HEK293 (cell line): ENCODE results near the gene SOX12.
A peak's percentile ranks its signal among the peaks of the same experiment; 100 is the strongest.

Source experiments
- CTCF ChIA-PET: fragments of 350-600 bp; formaldehyde crosslinking; extraction: SDS; loops from one replicate; lab custom pipeline; 2021; ENCODE audit warnings: antibody characterized with exemption; lab: Yijun Ruan, JAX
- POLR2A ChIA-PET: fragments of 300-600 bp; formaldehyde crosslinking; extraction: SDS; loops from one replicate; lab custom pipeline; 2020; ENCODE audit warnings: antibody characterized with exemption, inconsistent platforms; lab: Yijun Ruan, JAX
- H3K27ac ChIP-seq: fragments of 200-500 bp; sonication (Bioruptor generic); 2 replicates; pipeline ENCODE4 v1.5.1; 2014; ENCODE audit warnings: low read depth, low read length, control low read depth, inconsistent platforms; ENCODE audit errors: extremely low read depth
- H3K36me3 ChIP-seq, 2 experiments: fragments of 200-500 bp in 1 of 2; sonication (Bioruptor generic) in 1 of 2; 1 replicate in 1 of 2; 2 replicates in 1 of 2; pipeline ENCODE4 v1.5.1; 2014 to 2017; ENCODE audit warnings: inconsistent platforms in 2 of 2, low read length in 2 of 2; ENCODE audit not compliant: control insufficient read depth in 2 of 2, insufficient read depth in 1 of 2
- H3K4me1 ChIP-seq: fragments of 200-500 bp; sonication (Bioruptor generic); 2 replicates; pipeline ENCODE4 v1.5.1; 2014; ENCODE audit warnings: mild to moderate bottlenecking, low read length, inconsistent platforms; ENCODE audit not compliant: control insufficient read depth, insufficient read depth
- H3K4me3 ChIP-seq: 2 replicates; pipeline ENCODE4 v1.5.1; 2011; ENCODE audit warnings: low read depth, mild to moderate bottlenecking, control low read depth, low read length, moderate library complexity
- H3K9me3 ChIP-seq: fragments of 200-500 bp; sonication (Bioruptor generic); 2 replicates; pipeline ENCODE4 v1.5.1; 2014; ENCODE audit warnings: low read depth, low read length, inconsistent platforms; ENCODE audit not compliant: control insufficient read depth, insufficient read depth
- BCL11B ChIP-seq: fragments of 450-650 bp; formaldehyde crosslinking; IDR thresholded peaks from 2 replicates; pipeline ENCODE4 v1.5.1; 2016; ENCODE audit warnings: low read depth, missing biosample characterization, missing genetic modification characterization
- GFI1B ChIP-seq: fragments of 450-650 bp; formaldehyde crosslinking; IDR thresholded peaks from 2 replicates; pipeline ENCODE4 v1.5.1; 2016; ENCODE audit warnings: missing biosample characterization, missing genetic modification characterization
- GLI2 ChIP-seq: fragments of 450-650 bp; formaldehyde crosslinking; IDR thresholded peaks from 2 replicates; pipeline ENCODE4; 2017; ENCODE audit warnings: missing biosample characterization, missing genetic modification characterization, low read depth, borderline replicate concordance
- KLF17 ChIP-seq: fragments of 450-650 bp; formaldehyde crosslinking; IDR thresholded peaks from 2 replicates; pipeline ENCODE4 v1.5.1; 2016; ENCODE audit warnings: missing biosample characterization, missing genetic modification characterization
- PRDM6 ChIP-seq: fragments of 450-650 bp; formaldehyde crosslinking; IDR thresholded peaks from 2 replicates; pipeline ENCODE4 v1.5.1; 2017; ENCODE audit warnings: missing biosample characterization, missing genetic modification characterization
- SCRT2 ChIP-seq: fragments of 450-650 bp; formaldehyde crosslinking; IDR thresholded peaks from 2 replicates; pipeline ENCODE4 v1.5.1; 2016; ENCODE audit warnings: missing biosample characterization, missing genetic modification characterization
- ZBTB10 ChIP-seq: fragments of 450-650 bp; formaldehyde crosslinking; IDR thresholded peaks from 2 replicates; pipeline ENCODE4 v1.5.1; 2016; ENCODE audit warnings: missing biosample characterization, missing genetic modification characterization
- ZBTB7A ChIP-seq: fragments of 450-650 bp; formaldehyde crosslinking; IDR thresholded peaks from 2 replicates; pipeline ENCODE4 v1.5.1; 2016; ENCODE audit warnings: low read depth, missing biosample characterization, missing genetic modification characterization
- ZNF133 ChIP-seq: fragments of 450-650 bp; formaldehyde crosslinking; IDR thresholded peaks from 2 replicates; pipeline ENCODE4 v1.5.1; 2016; ENCODE audit warnings: missing biosample characterization, missing genetic modification characterization
- ZNF140 ChIP-seq: fragments of 450-650 bp; formaldehyde crosslinking; IDR thresholded peaks from 2 replicates; pipeline ENCODE4 v1.5.1; 2016; ENCODE audit warnings: missing biosample characterization, missing genetic modification characterization
- ZNF146 ChIP-seq: fragments of 450-650 bp; formaldehyde crosslinking; IDR thresholded peaks from 2 replicates; pipeline ENCODE4 v1.5.1; 2016; ENCODE audit warnings: missing biosample characterization, missing genetic modification characterization
- ZNF214 ChIP-seq: fragments of 450-650 bp; formaldehyde crosslinking; IDR thresholded peaks from 2 replicates; pipeline ENCODE4 v1.5.1; 2017; ENCODE audit warnings: missing biosample characterization, mild to moderate bottlenecking, missing genetic modification characterization, borderline replicate concordance
- ZNF266 ChIP-seq: fragments of 450-650 bp; formaldehyde crosslinking; IDR thresholded peaks from 2 replicates; pipeline ENCODE4 v1.5.1; 2016; ENCODE audit warnings: missing biosample characterization, missing genetic modification characterization, low read depth
- ZNF280C ChIP-seq: fragments of 450-650 bp; formaldehyde crosslinking; IDR thresholded peaks from 2 replicates; pipeline ENCODE4 v1.5.1; 2016; ENCODE audit warnings: missing biosample characterization, missing genetic modification characterization
- ZNF302 ChIP-seq: fragments of 450-650 bp; formaldehyde crosslinking; IDR thresholded peaks from 2 replicates; pipeline ENCODE4 v1.5.1; 2016; ENCODE audit warnings: missing biosample characterization, missing genetic modification characterization, low read depth
- ZNF335 ChIP-seq: fragments of 450-650 bp; formaldehyde crosslinking; conservative IDR thresholded peaks from 2 replicates; pipeline ENCODE4 v1.5.1; 2016; ENCODE audit warnings: missing biosample characterization, missing genetic modification characterization
- ZNF366 ChIP-seq: fragments of 450-650 bp; formaldehyde crosslinking; conservative IDR thresholded peaks from 2 replicates; pipeline ENCODE4 v1.5.1; 2016; ENCODE audit warnings: missing biosample characterization, missing genetic modification characterization
- ZNF549 ChIP-seq: fragments of 450-650 bp; IDR thresholded peaks from 2 replicates; pipeline ENCODE4 v1.5.1; 2018; ENCODE audit warnings: missing biosample characterization, missing genetic modification characterization, mild to moderate bottlenecking, inconsistent platforms, moderate library complexity
- ZNF560 ChIP-seq: fragments of 450-650 bp; formaldehyde crosslinking; IDR thresholded peaks from 2 replicates; pipeline ENCODE4 v1.5.1; 2017; ENCODE audit warnings: missing biosample characterization, missing genetic modification characterization, borderline replicate concordance
- ZNF626 ChIP-seq: fragments of 450-650 bp; sonication (Bioruptor Pico); formaldehyde crosslinking; IDR thresholded peaks from 2 replicates; pipeline ENCODE4 v1.5.1; 2018; ENCODE audit warnings: missing biosample characterization, missing genetic modification characterization, inconsistent platforms
- ZNF701 ChIP-seq: fragments of 450-650 bp; formaldehyde crosslinking; IDR thresholded peaks from 2 replicates; pipeline ENCODE4 v1.5.1; 2016; ENCODE audit warnings: missing biosample characterization, missing genetic modification characterization
- ZNF791 ChIP-seq: fragments of 450-650 bp; formaldehyde crosslinking; IDR thresholded peaks from 2 replicates; pipeline ENCODE4 v1.5.1; 2016; ENCODE audit warnings: missing biosample characterization, missing genetic modification characterization
- ZNF792 ChIP-seq: fragments of 450-650 bp; formaldehyde crosslinking; IDR thresholded peaks from 2 replicates; pipeline ENCODE4 v1.5.1; 2016; ENCODE audit warnings: missing biosample characterization, missing genetic modification characterization
- ZNF830 ChIP-seq: fragments of 450-650 bp; IDR thresholded peaks from 2 replicates; pipeline ENCODE4 v1.5.0; 2018; ENCODE audit warnings: missing biosample characterization, missing genetic modification characterization, low read depth, mild to moderate bottlenecking, moderate library complexity
- TF ChIP-seq, protein P1 (sequence below): fragments of 450-650 bp; formaldehyde crosslinking; IDR thresholded peaks from 2 replicates; pipeline ENCODE4 v1.5.1; 2016; ENCODE audit warnings: missing biosample characterization, missing genetic modification characterization
- TF ChIP-seq, protein P2 (sequence below): fragments of 450-650 bp; formaldehyde crosslinking; IDR thresholded peaks from 2 replicates; pipeline ENCODE4 v1.5.1; 2016; ENCODE audit warnings: missing biosample characterization, missing genetic modification characterization

Gene SOX12

DNA sequence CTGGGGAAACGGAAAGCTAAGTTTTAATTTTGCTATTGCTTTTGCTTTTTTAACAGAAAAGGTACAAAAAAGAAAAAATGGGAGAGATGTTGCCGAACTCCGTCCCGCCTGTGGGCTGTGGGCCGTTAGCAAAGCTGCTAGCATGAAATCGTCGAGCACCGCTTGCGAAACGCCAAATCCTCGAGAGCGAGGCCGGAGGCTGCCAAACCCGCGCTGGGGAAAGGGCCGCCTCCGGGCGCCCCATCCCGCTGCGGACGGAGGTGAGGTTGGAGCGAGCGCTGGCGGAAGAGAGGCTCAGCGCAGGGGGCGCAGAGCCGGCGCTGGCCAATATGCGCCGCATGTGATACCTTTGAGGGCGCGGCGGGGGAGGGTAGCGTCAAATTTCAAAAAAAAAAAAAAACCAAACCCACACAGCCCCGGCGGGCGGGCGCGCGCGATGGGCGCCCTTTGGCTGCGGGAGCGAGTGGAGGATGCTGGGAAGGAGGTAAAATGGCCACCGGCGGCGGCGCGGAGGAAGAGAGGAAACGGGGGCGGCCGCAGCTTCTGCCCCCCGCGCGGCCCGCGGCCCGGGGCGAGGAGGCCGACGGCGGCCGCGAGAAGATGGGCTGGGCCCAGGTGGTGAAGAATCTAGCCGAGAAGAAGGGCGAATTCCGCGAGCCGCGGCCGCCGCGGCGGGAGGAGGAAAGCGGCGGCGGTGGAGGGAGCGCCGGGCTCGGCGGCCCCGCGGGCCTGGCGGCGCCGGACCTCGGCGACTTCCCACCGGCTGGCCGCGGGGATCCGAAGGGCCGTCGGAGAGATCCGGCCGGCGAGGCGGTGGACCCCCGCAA lies 28.0 kb upstream of the SOX12 start, which contains the start of gene ZCCHC3:
ZCCHC3 (plus strand) TSS at position 473 of the 827 bp plus-strand sequence; CDS start at position 490, 17 bp downstream.
- H3K36me3 ChIP-seq: peaks cover 0 to 15% of the 10 kb centered on the region in 2 experiments; a peak in 1 of 3 replicates
- CTCF ChIA-PET: interaction anchor here (0.7 to 2.9 kb wide), 2 partner anchors 15 to 34 kb away, joined by 4 to 15 read pairs; no protein-coding TSS in a partner anchor
- POLR2A ChIA-PET: interaction anchor here (1.1 to 6.2 kb wide), 5 partner anchors 27 to 246 kb away, joined by 3 to 74 read pairs (median 5); partner anchors contain the start of genes NRSN2 and SOX12
- H3K9me3 ChIP-seq: no peaks in the 10 kb centered on the region
- H3K4me3 ChIP-seq: peak within 1 kb of the TSS; percentile 53
- H3K4me1 ChIP-seq: peaks cover 27% of the 10 kb centered on the region
- H3K27ac ChIP-seq: peak within 1 kb of the TSS; percentile 98
- no peak for TF ChIP-seq ZNF140 (tag by site-specific recombination)
- TF ChIP-seq ZNF549 (tag by site-specific recombination): no peak
- TF ChIP-seq ZNF791 (tag by site-specific recombination): no peak
- no peak for TF ChIP-seq ZNF626 (tag by site-specific recombination)
- TF ChIP-seq ZNF280C: no peak
- TF ChIP-seq ZNF792: no peak
- no peak; the same call in 1 of the 2 replicates for TF ChIP-seq BCL11B
- TF ChIP-seq ZNF560 (tag by site-specific recombination): no peak
- TF ChIP-seq ZNF214 (tag by site-specific recombination): no peak
- no peak for TF ChIP-seq ZNF302
- TF ChIP-seq ZNF830 (tag by site-specific recombination): no peak
- TF ChIP-seq, protein P1, sequence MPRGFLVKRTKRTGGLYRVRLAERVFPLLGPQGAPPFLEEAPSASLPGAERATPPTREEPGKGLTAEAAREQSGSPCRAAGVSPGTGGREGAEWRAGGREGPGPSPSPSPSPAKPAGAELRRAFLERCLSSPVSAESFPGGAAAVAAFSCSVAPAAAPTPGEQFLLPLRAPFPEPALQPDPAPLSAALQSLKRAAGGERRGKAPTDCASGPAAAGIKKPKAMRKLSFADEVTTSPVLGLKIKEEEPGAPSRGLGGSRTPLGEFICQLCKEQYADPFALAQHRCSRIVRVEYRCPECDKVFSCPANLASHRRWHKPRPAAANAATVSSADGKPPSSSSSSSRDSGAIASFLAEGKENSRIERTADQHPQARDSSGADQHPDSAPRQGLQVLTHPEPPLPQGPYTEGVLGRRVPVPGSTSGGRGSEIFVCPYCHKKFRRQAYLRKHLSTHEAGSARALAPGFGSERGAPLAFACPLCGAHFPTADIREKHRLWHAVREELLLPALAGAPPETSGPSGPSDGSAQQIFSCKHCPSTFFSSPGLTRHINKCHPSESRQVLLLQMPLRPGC: peak; percentile 81
- TF ChIP-seq ZBTB7A (tag by site-specific recombination): peak; percentile 71; the same call in 1 of the 2 replicates
- TF ChIP-seq ZNF366: peak; percentile 67
- TF ChIP-seq KLF17 (tag by site-specific recombination): peak; percentile 74; the same call in 1 of the 2 replicates
- TF ChIP-seq ZNF335 (tag by site-specific recombination): peak; percentile 89
- TF ChIP-seq GFI1B (tag by site-specific recombination): 0 out of 2 replicates have a peak, but pooled peaks have one; percentile 2
- TF ChIP-seq GLI2 (tag by site-specific recombination): no peak; the same call in 1 of the 2 replicates
- no peak for TF ChIP-seq ZNF146
- TF ChIP-seq PRDM6 (tag by site-specific recombination): no peak
- TF ChIP-seq, protein P2, sequence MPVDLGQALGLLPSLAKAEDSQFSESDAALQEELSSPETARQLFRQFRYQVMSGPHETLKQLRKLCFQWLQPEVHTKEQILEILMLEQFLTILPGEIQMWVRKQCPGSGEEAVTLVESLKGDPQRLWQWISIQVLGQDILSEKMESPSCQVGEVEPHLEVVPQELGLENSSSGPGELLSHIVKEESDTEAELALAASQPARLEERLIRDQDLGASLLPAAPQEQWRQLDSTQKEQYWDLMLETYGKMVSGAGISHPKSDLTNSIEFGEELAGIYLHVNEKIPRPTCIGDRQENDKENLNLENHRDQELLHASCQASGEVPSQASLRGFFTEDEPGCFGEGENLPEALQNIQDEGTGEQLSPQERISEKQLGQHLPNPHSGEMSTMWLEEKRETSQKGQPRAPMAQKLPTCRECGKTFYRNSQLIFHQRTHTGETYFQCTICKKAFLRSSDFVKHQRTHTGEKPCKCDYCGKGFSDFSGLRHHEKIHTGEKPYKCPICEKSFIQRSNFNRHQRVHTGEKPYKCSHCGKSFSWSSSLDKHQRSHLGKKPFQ (tag by site-specific recombination): no peak
- no peak for TF ChIP-seq SCRT2 (tag by site-specific recombination)
- TF ChIP-seq ZNF701 (tag by site-specific recombination): no peak
- TF ChIP-seq ZBTB10 (tag by site-specific recombination): peak; percentile 95
- no peak for TF ChIP-seq ZNF133 (tag by site-specific recombination)
- TF ChIP-seq ZNF266: no peak
